DMS153 treated with DMSO at 0.1 percent for 48 hours (cell line): ENCODE measurements around the gene MFAP5.
"Not testable (repeated sequence)": the region's sequence is repeated elsewhere in the genome, so short reads cannot be mapped to it uniquely, and the experiment has no call there.

ENCODE experiments used
- DNase-seq: peaks from one replicate; lab custom pipeline; 2025; ENCODE audit not compliant: unreplicated experiment; lab: John Stamatoyannopoulos, UW

Gene MFAP5

DNA sequence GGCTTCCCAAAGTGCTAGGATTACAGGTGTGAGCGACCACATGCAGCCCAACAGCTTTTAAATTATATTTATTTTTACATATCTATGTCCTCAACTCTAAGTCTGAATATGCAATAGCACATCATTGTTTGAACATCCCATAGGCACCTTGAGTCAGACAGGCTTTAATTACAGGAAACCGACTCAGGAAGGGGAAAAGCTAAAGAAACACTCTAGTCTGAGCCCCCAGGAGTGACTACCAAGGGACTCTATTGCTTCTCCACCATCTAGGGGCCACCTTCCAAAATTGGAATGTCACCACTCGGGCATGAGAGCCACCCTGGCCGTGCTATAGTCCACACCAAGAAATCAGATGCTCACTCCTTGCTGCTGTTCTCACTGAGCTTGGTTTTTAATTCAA, 14.0 kb upstream of the MFAP5 start:
- no peak for DNase-seq

GRCh38 chr12:8675591-8676036, 13.0 kb upstream of the MFAP5 start:
- DNase-seq, result no peak

GRCh38 chr12:8672381-8672780, 9.8 kb upstream of the MFAP5 start:
- DNase-seq, result no peak

- no peak for DNase-seq
Measured at GRCh38 chr12:8668441-8668840, 5.8 kb upstream of the MFAP5 start.

- DNase-seq, result no peak
Measured at GRCh38 chr12:8667270-8667669, 4.6 kb upstream of the MFAP5 start.

- DNase-seq, result no peak
Measured at GRCh38 chr12:8665759-8666158, 3.1 kb upstream of the MFAP5 start.

GRCh38 chr12:8664228-8664913, 1.7 kb upstream of the MFAP5 start:
- no peak for DNase-seq

GRCh38 chr12:8661751-8662150, 875 bp downstream of the MFAP5 start:
- DNase-seq, result no peak

GRCh38 chr12:8661016-8661415, 1.6 kb downstream of the MFAP5 start:
- no peak for DNase-seq

DNA sequence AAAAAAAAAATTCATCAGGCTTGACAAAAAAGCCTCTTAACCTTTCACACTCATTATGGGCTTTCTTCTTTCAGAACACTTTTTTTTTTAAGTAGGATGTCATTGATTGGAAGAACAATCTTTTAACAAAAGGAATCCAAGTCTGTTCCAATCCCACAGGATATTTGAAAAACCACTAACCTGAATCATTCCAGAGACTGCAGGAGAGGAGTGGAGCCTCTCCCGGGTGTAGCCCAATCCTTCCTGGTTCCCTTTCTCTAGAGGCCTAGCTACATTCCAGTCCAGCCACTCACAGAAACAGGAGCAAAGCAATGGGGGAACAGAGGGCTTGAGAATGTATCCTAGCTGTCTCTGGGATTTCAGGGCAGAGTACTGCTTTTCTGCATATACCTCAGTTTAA, 4.3 kb downstream of the MFAP5 start:
- DNase-seq, result no peak

GRCh38 chr12:8655421-8655820, 7.2 kb downstream of the MFAP5 start:
- no peak for DNase-seq

DNA sequence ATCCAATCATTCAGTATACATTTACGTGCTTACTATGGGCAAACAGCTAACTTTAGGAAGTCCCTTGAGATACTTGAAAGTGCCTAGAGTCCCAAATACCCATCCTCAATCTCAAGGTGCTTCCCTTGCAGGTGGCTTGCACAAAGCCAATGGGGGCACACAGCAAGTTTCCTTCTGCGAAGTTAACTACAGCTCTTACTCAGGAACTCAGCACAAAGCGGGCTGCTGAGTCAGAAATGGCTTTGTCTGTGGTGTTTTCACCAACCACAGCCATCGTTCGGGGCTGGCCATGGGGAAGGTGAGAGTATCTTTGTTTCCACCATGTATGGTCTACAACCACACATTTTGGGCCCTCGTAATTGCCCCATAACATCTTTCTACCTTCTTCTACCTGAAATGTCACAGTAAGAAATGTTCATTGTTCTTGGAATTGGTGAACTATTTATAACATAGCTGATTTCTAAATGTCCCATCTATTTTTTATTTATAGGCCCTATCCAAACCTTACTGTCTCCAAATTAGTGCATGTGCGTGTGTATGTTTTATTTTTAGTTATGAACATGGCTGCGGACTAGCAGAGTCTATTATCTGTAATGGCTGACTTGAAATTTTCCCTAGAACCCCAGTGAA, 13.9 kb downstream of the MFAP5 start:
- DNase-seq, result no peak

- DNase-seq, result no peak
Measured at GRCh38 chr12:8647968-8648367, 14.7 kb downstream of the MFAP5 start.

DNA sequence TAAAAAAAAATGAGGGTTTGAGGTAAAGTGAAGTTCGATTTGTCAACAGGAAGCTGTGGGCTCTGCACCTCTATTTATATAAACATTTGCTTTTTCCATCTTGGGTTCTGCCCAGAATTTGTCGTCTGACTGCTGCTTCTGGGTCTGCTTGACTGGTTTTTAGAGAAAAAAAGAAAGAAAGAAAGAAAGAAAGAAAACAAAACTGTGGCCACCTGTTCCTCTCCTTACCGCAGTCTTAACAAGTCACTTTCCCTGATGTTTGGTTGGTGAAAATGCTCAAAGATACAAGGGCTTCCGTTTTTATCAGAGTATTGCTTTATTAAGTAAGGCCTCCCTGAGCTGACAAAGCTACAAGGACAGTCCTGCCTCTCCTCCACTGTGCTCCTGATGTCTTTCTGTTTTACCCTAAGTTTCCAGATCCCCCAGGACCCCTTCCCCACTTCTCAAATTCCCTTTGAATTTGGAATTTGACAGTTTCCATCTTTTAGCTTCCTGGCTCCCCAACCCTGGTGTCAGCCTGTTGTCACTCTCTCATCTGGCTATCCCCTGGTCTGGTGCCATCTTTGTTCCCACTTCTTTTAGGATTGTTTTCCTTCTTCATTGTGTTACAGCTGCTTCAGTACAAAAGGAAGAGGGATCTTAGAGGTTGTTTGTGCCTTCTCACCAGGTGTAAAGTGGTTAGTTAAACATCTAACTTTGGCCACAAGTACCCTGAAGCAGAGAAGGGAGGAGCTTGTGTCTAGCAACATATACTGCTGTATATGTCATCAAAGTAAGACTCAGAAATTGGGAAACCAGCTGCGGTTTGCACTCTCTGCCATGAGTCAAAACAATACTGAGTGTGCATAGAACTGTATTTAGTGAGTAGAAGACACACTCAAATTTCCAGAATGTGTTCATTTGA, 18.0 kb downstream of the MFAP5 start:
- no peak for DNase-seq

DNA sequence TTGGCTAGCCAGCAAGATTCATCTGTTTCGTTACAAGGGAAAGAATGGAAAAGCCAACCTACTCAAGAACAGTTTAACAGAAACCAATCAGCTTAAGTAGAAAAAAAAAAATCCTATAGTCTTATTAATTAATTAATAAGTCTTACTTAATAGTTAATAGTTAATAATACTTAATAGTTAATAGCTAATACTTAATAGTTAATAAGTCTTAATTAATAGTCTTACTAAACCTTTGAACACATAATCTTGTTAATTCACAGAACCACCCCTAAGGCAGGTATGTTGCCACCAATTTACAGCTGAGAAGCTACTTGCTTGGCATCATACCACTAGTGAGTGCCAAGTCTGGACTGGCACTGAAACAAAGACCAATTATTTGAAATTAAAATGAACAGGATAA, 19.9 kb downstream of the MFAP5 start:
- DNase-seq, result no peak

- DNase-seq, result no peak
Measured at GRCh38 chr12:8639936-8640335, 22.7 kb downstream of the MFAP5 start.

DNA sequence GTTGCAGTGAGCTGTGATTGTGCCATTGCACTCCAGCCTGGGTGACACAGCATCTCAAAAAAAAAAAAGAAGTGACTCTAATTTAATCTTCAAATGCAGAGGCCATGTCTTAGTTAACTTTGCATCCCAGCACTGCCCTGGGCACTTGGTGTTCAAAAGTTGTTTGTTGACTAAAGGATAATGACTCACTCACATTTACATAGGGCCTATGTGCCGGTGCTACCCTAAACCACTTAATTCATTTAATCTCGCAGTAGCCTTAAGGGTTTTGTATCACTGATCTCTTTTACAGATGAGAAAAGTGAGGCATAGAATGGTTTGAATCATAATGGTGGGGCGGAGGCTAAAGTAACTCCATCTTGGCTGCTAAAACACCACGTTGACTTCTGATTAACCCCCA, 23.7 kb downstream of the MFAP5 start:
- no peak for DNase-seq

DNA sequence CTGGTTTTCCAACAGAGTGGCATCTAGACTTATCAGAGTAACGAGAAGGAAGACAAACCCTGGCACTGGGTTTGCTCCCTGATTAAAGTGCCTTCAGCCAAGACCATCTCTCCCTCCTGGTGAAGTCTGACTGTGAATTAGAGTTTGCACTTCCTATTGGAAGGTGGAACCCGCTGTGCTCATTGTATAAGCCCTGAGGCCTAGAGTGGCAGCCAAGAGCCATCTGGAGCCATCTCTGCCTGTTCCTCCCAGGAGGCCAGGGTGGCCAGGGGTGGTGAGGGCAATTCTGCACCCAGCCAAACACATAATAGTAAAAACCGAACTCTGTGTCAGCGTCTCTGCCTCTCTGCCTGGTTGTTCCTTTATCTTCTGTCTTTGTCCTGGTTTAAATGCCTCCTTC, 25.0 kb downstream of the MFAP5 start:
- DNase-seq, result no peak

GRCh38 chr12:8637244-8637643, 25.4 kb downstream of the MFAP5 start:
- DNase-seq, result no peak

DNA sequence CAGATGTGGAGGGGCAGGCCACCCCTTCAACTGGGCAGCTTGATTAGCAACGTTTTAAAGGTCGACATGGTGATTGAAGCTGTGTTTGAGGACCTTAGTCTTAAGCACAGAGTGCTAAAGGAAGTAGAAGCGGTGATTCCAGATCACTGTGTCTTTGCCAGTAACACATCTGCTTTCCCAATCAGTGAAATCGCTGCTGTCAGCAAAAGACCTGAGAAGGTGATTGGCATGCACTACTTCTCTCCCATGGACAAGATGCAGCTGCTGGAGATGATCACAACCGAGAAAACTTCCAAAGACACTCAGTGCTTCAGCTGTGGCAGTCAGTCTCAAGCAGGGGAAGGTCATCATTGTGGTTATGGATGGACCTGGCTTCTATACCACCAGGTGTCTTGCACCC, 26.0 kb downstream of the MFAP5 start:
- no peak for DNase-seq

- not testable (repeated sequence) for DNase-seq
Measured at GRCh38 chr12:8636007-8636346, 26.6 kb downstream of the MFAP5 start.
